IMR-90 (cell line): ENCODE measurements around the gene A3GALT2. TPM values are rescaled to one million over a fixed set of nuclear protein-coding genes. Genes with fewer than 3 reads are reported as not detected.
A peak's percentile ranks its signal among the peaks of the same experiment; 100 is the strongest.

Experiments used
- ATAC-seq: fragments of 200-7000 bp; cut with Tn5 transposase; 2 replicates; pipeline ENCODE4 v1.9.1; 2020; ENCODE audit warnings: low read depth, mild to moderate bottlenecking, moderate library complexity
- BruUV-seq: library from RNA; stranded (reverse); fragments of 400-500 nt; replicated peaks from 2 replicates; lab custom pipeline; 2021; lab: Mats Ljungman, UMichigan
- CTCF ChIA-PET: fragments of 300-600 bp; formaldehyde crosslinking; extraction: SDS; loops from one replicate; lab custom pipeline; 2021; ENCODE audit warnings: antibody characterized with exemption; lab: Yijun Ruan, JAX
- POLR2A ChIA-PET: fragments of 300-600 bp; sonication (Branson Sonifier 250); formaldehyde crosslinking; loops from one replicate; lab custom pipeline; 2022; ENCODE audit warnings: antibody characterized with exemption; ENCODE audit not compliant: unreplicated experiment; lab: Charles Lee
- DNase-seq: peaks from one replicate; pipeline ENCODE4 v3.0.0; 2013
- H2AFZ ChIP-seq: replicated peaks from 2 replicates; pipeline ENCODE3; 2013; ENCODE audit warnings: low read length, mild to moderate bottlenecking; ENCODE audit not compliant: poor library complexity
- H2AK5ac ChIP-seq: 2 replicates; pipeline ENCODE4 v1.6.1; 2013; ENCODE audit warnings: low read depth, low read length, inconsistent platforms
- H2AK9ac ChIP-seq: replicated peaks from 2 replicates; pipeline ENCODE3; 2013; ENCODE audit warnings: mild to moderate bottlenecking, low read depth, low read length, moderate library complexity; ENCODE audit not compliant: poor library complexity
- H2BK120ac ChIP-seq: 2 replicates; pipeline ENCODE4 v1.6.1; 2013; ENCODE audit warnings: low read depth, low read length, inconsistent platforms
- H2BK15ac ChIP-seq: 3 replicates; pipeline ENCODE4 v1.6.1; 2013; ENCODE audit warnings: low read depth, low read length, inconsistent platforms
- H2BK20ac ChIP-seq: 2 replicates; pipeline ENCODE4 v1.6.1; 2013; ENCODE audit warnings: low read depth, mild to moderate bottlenecking, inconsistent platforms, low read length, moderate library complexity
- H2BK5ac ChIP-seq: 2 replicates; pipeline ENCODE4 v1.6.1; 2013; ENCODE audit warnings: mild to moderate bottlenecking, low read depth, low read length, inconsistent platforms; ENCODE audit not compliant: poor library complexity, severe bottlenecking
- H3K14ac ChIP-seq: replicated peaks from 2 replicates; pipeline ENCODE4 v1.6.1; 2013; ENCODE audit warnings: low read depth, low read length, inconsistent platforms
- H3K18ac ChIP-seq: 2 replicates; pipeline ENCODE4 v1.6.1; 2013; ENCODE audit warnings: low read depth, low read length, control low read depth
- H3K23ac ChIP-seq: 2 replicates; pipeline ENCODE4 v1.6.1; 2013; ENCODE audit warnings: low read depth, low read length, inconsistent platforms
- H3K27ac ChIP-seq: 2 replicates; pipeline ENCODE4 v1.5.1; 2013; ENCODE audit warnings: mild to moderate bottlenecking, control low read depth, low read length; ENCODE audit not compliant: insufficient read depth
- H3K27me3 ChIP-seq: 2 replicates; pipeline ENCODE4 v1.6.1; 2013; ENCODE audit warnings: low read length; ENCODE audit not compliant: control insufficient read depth, insufficient read depth
- H3K36me3 ChIP-seq: 2 replicates; pipeline ENCODE4 v1.6.1; 2013; ENCODE audit warnings: low read length, mixed read lengths; ENCODE audit not compliant: control insufficient read depth, insufficient read depth
- H3K4ac ChIP-seq: 2 replicates; pipeline ENCODE4 v1.6.1; 2013; ENCODE audit warnings: low read depth, low read length, inconsistent platforms
- H3K4me1 ChIP-seq: 2 replicates; pipeline ENCODE4 v1.6.1; 2013; ENCODE audit warnings: low read length, mixed read lengths; ENCODE audit not compliant: control insufficient read depth, insufficient read depth
- H3K4me2 ChIP-seq: 2 replicates; pipeline ENCODE4 v1.6.1; 2013; ENCODE audit warnings: low read depth, mild to moderate bottlenecking, control low read depth, low read length, moderate library complexity
- H3K4me3 ChIP-seq: 2 replicates; pipeline ENCODE4 v1.5.1; 2013; ENCODE audit warnings: low read depth, mild to moderate bottlenecking, control low read depth, low read length, moderate library complexity; ENCODE audit not compliant: insufficient read depth
- H3K56ac ChIP-seq: 2 replicates; pipeline ENCODE4 v1.6.1; 2013; ENCODE audit warnings: low read length, inconsistent platforms; ENCODE audit not compliant: insufficient read depth; ENCODE audit errors: extremely low read depth
- H3K79me1 ChIP-seq, 2 experiments: 2 replicates each; pipeline ENCODE4 v1.6.1; 2013; ENCODE audit warnings: low read length in 2 of 2, inconsistent platforms in 1 of 2, low read depth in 1 of 2
- H3K9ac ChIP-seq: 2 replicates; pipeline ENCODE4 v1.6.1; 2013; ENCODE audit warnings: low read depth, low read length, control low read depth
- H3K9me1 ChIP-seq: 2 replicates; pipeline ENCODE4 v1.6.1; 2013; ENCODE audit warnings: low read length, inconsistent platforms; ENCODE audit not compliant: insufficient read depth
- H3K9me3 ChIP-seq: 2 replicates; pipeline ENCODE4 v1.6.1; 2013; ENCODE audit warnings: low read length; ENCODE audit not compliant: control insufficient read depth, insufficient read depth
- H4K20me1 ChIP-seq: 2 replicates; pipeline ENCODE4 v1.6.1; 2013; ENCODE audit warnings: low read length, inconsistent platforms; ENCODE audit not compliant: insufficient read depth
- H4K5ac ChIP-seq: 2 replicates; pipeline ENCODE4 v1.6.1; 2013; ENCODE audit warnings: mild to moderate bottlenecking, low read depth, low read length, control low read depth
- H4K8ac ChIP-seq, 2 experiments: 2 replicates each; pipeline ENCODE4 v1.6.1; 2013; ENCODE audit warnings: low read depth in 2 of 2, low read length in 2 of 2, control low read depth in 1 of 2, inconsistent platforms in 1 of 2
- H4K91ac ChIP-seq: 2 replicates; pipeline ENCODE4 v1.6.1; 2013; ENCODE audit warnings: low read depth, low read length, inconsistent platforms; ENCODE audit not compliant: insufficient read depth
- CTCF ChIP-seq: conservative IDR thresholded peaks from 2 replicates; pipeline ENCODE4 v1.5.1; 2012; ENCODE audit warnings: mild to moderate bottlenecking, low read depth, low read length, improper control_type of control experiment
- ELK1 ChIP-seq: fragments of 150-350 bp; IDR thresholded peaks from 2 replicates; pipeline ENCODE4 v1.6.1; 2016; ENCODE audit warnings: low read depth, mild to moderate bottlenecking, low read length, moderate library complexity, borderline replicate concordance
- FOS ChIP-seq: fragments of 150-350 bp; IDR thresholded peaks from 2 replicates; pipeline ENCODE4 v1.6.1; 2016; ENCODE audit warnings: low read depth, low read length
- MXI1 ChIP-seq: IDR thresholded peaks from 2 replicates; pipeline ENCODE4 v1.6.1; 2012; ENCODE audit warnings: low read depth, mild to moderate bottlenecking, low read length, moderate library complexity, borderline replicate concordance
- NFE2L2 ChIP-seq: fragments of 150-350 bp; IDR thresholded peaks from 2 replicates; pipeline ENCODE4 v1.6.1; 2016; ENCODE audit warnings: low read depth, mild to moderate bottlenecking, low read length
- POLR2A ChIP-seq: IDR thresholded peaks from 2 replicates; pipeline ENCODE4 v1.6.1; 2012; ENCODE audit warnings: mild to moderate bottlenecking, low read depth, low read length
- SMC3 ChIP-seq: fragments of 150-350 bp; IDR thresholded peaks from 2 replicates; pipeline ENCODE4 v1.6.1; 2016; ENCODE audit warnings: low read depth, mild to moderate bottlenecking, antibody characterized with exemption, low read length, moderate library complexity
- USF2 ChIP-seq: fragments of 150-350 bp; IDR thresholded peaks from 2 replicates; pipeline ENCODE4 v1.6.1; 2017; ENCODE audit warnings: mild to moderate bottlenecking, antibody characterized with exemption, low read length, low read depth
- WGBS, 2 experiments: methylation state at CpG; one replicate each; pipeline versions ENCODE4 v1.1.5 to v1.1.7; 2013; ENCODE audit warnings: missing lambda C conversion rate in 2 of 2; ENCODE audit not compliant: insufficient read length in 1 of 2; ENCODE audit errors: extremely low coverage in 2 of 2; 5-methylcytosine and 5-hydroxymethylcytosine counted together
- dilution Hi-C: fragments of 300-500 bp; cut with HindIII; formaldehyde crosslinking; loops from one replicate; pipeline ENCODE4 v1.14.3; 2018; ENCODE audit warnings: low sequenced_read_pairs; ENCODE audit not compliant: unreplicated experiment
- in situ Hi-C: fragments of 300-500 bp; cut with MboI; formaldehyde crosslinking; loops from 3 replicates; pipeline ENCODE4 v1.14.3; 2019; ENCODE audit warnings: low sequenced_read_pairs, inconsistent platforms, mixed read lengths
- intact Hi-C: fragments of 100-400 bp; cut with micrococcal nuclease; formaldehyde crosslinking; loops from 2 replicates; pipeline ENCODE4 v1.10.0; 2022
- polyA plus RNA-seq, 3 experiments: library from polyadenylated mRNA; depleted of rRNA; stranded (reverse); fragments of >200 nt; gene quantifications; 2 replicates each; pipeline ENCODE4 v1.2.3, GENCODE V29; 2012; ENCODE audit warnings: low replicate concordance in 1 of 3
- total RNA-seq: library from RNA; depleted of rRNA; stranded (reverse); fragments of >200 nt; gene quantifications from 2 replicates; pipeline ENCODE4 v1.2.3, GENCODE V29; 2012

The A3GALT2 gene
- total and polyA plus RNA-seq, 2 of the 4 experiments (the other 2 are of a cell fraction) = not detected

GRCh38 chr1:33281554-33282303 lies 39.2 kb downstream of the A3GALT2 start:
- peaks cover 2% of the 10 kb centered on the region; the same call in 1 of the 2 replicates for H3K9me1 ChIP-seq
- H2BK20ac ChIP-seq = no peak overlapping the region
- no peak for DNase-seq
- H2AK5ac ChIP-seq = no peak overlapping the region
- H3K14ac ChIP-seq = no peak overlapping the region
- no peaks in the 10 kb centered on the region for H3K4me1 ChIP-seq
- H3K9ac ChIP-seq = no peak overlapping the region
- no peak overlapping the region for H4K8ac ChIP-seq
- no TSS peak for BruUV-seq
- in situ Hi-C loops = no loop called here
- no peaks in the 10 kb centered on the region for H4K20me1 ChIP-seq
- H2AK9ac ChIP-seq = peak overlapping the region; percentile 33
- no peak overlapping the region for H2AFZ ChIP-seq
- H2BK15ac ChIP-seq = no peak overlapping the region
- ChIA-PET CTCF (no interaction called here), POLR2A (no interaction called here)
- no peak overlapping the region for H4K5ac ChIP-seq
- H3K4ac ChIP-seq = no peak overlapping the region
- H3K4me2 ChIP-seq = no peak overlapping the region
- H3K27me3 ChIP-seq = no peaks in the 10 kb centered on the region
- no peak overlapping the region for H3K56ac ChIP-seq
- H3K23ac ChIP-seq = no peak overlapping the region
- H3K9me3 ChIP-seq = no peaks in the 10 kb centered on the region
- no peak overlapping the region for H2BK5ac ChIP-seq
- WGBS, 2 experiments = 93% methylated on average over 11 of the region's 17 CpGs; no CpG with 5 or more reads in 1 of the 2 experiments
- no peak overlapping the region for H3K18ac ChIP-seq
- no peak for ATAC-seq
- peaks cover 4 to 6% of the 10 kb centered on the region in 2 experiments; a peak in 1 of 4 replicates for H3K79me1 ChIP-seq
- no peak overlapping the region for H3K4me3 ChIP-seq
- TF ChIP-seq POLR2A = no peak
- TF ChIP-seq ELK1 = no peak
- TF ChIP-seq USF2 = no peak
- TF ChIP-seq NFE2L2 = no peak
- no peak for TF ChIP-seq MXI1
- no peak for TF ChIP-seq SMC3
- no peak for TF ChIP-seq FOS
- TF ChIP-seq CTCF = no peak
- intact Hi-C loops = loop anchor here (10.0 kb wide), 1 partner anchor 177 kb away; no protein-coding TSS in a partner anchor
- no peak overlapping the region for H3K27ac ChIP-seq
- H3K36me3 ChIP-seq = peaks cover 43% of the 10 kb centered on the region
- H4K91ac ChIP-seq = no peak overlapping the region
- dilution Hi-C loops = no loop called here
- H2BK120ac ChIP-seq = no peak overlapping the region
